Stimulated activated CD4-positive, alpha-beta T cell treated with anti-CD3 and anti-CD28 coated beads, Interleukin-1b, Interleukin-23, amount 100 ng/mL, for 1 hour (primary cell): Measurements from ENCODE around the gene MTCH2.
A peak's percentile ranks its signal among the peaks of the same experiment; 100 is the strongest.

Source experiments
- DNase-seq, 2 donors: peaks; one replicate each; pipeline ENCODE4 v3.0.0-alpha.2; 2020; ENCODE audit warnings: low read depth in 2 of 2

MTCH2 gene

GRCh38 chr11:47589977-47590861 is 52.1 kb downstream of the MTCH2 start:
- DNase-seq = no peak

GRCh38 chr11:47589584-47589976 is 52.8 kb downstream of the MTCH2 start:
- DNase-seq = no peak

GRCh38 chr11:47589118-47589517 is 53.2 kb downstream of the MTCH2 start:
- no peak for DNase-seq

GRCh38 chr11:47587723-47588326 is 54.5 kb downstream of the MTCH2 start:
- DNase-seq = no peak

- no peak for DNase-seq
Measured at GRCh38 chr11:47587039-47587716, 55.2 kb downstream of the MTCH2 start.

GRCh38 chr11:47586098-47586855 is 56.1 kb downstream of the MTCH2 start, which contains the start of gene FAM180B:
TSS of gene FAM180B (plus strand) at chr11:47586678. CDS start at chr11:47586769, 91 bp downstream.
- no peak for DNase-seq

GRCh38 chr11:47583844-47584243 is 58.5 kb downstream of the MTCH2 start:
- DNase-seq = no peak

- DNase-seq = peak; percentile 73 to 85
Measured at GRCh38 chr11:47578524-47579494, 63.5 kb downstream of the MTCH2 start, which contains the start of the genes KBTBD4 and NDUFS3. TSS of gene KBTBD4 (minus strand) at chr11:47578970. CDS start at chr11:47578951, 19 bp downstream. TSS of gene NDUFS3 (plus strand) at chr11:47579074. CDS start at chr11:47579092, 18 bp downstream.

GRCh38 chr11:47577460-47578041 is 64.8 kb downstream of the MTCH2 start:
- DNase-seq = no peak

GRCh38 chr11:47573321-47573720 is 69.0 kb downstream of the MTCH2 start:
- no peak for DNase-seq

GRCh38 chr11:47572715-47573255 is 69.6 kb downstream of the MTCH2 start:
- no peak for DNase-seq

GRCh38 chr11:47571895-47572294 is 70.5 kb downstream of the MTCH2 start:
- no peak for DNase-seq

GRCh38 chr11:47571357-47571729 is 71.0 kb downstream of the MTCH2 start:
- no peak for DNase-seq

GRCh38 chr11:47570651-47571356 is 71.6 kb downstream of the MTCH2 start:
- DNase-seq = no peak

GRCh38 chr11:47569646-47570045 is 72.7 kb downstream of the MTCH2 start:
- DNase-seq = no peak
